GM23338 (cell line): ENCODE results near the gene MAPK8IP3. TPM values are rescaled to one million over a fixed set of nuclear protein-coding genes. Genes with fewer than 3 reads are reported as not detected.

Experiments used
- ATAC-seq: fragments of 200-7000 bp; cut with Tn5 transposase; 3 replicates; pipeline ENCODE4 v1.9.1; 2020
- DNase-seq: peaks from one replicate; pipeline ENCODE4 v3.0.0-alpha.2; 2015; ENCODE audit warnings: low spot score
- H2AFZ ChIP-seq: fragments of 200-600 bp; sonication (generic); 2 replicates; pipeline ENCODE4 v1.8.0; 2016; ENCODE audit warnings: antibody characterized with exemption, mild to moderate bottlenecking, moderate library complexity
- H3F3A ChIP-seq: fragments of 200-600 bp; sonication (generic); replicated peaks from 2 replicates; pipeline ENCODE4 v1.8.0; 2017; ENCODE audit warnings: antibody characterized with exemption, mixed run types, low read depth
- H3K27ac ChIP-seq: fragments of 200-600 bp; sonication (generic); 2 replicates; pipeline ENCODE4 v1.6.1; 2016; ENCODE audit warnings: low read depth
- H3K27me3 ChIP-seq: fragments of 200-600 bp; sonication (generic); 2 replicates; pipeline ENCODE4 v1.8.0; 2016; ENCODE audit warnings: mild to moderate bottlenecking, mixed run types, moderate library complexity; ENCODE audit not compliant: insufficient read depth
- H3K36me3 ChIP-seq: fragments of 200-600 bp; sonication (generic); 2 replicates; pipeline ENCODE4 v1.8.0; 2016; ENCODE audit warnings: mild to moderate bottlenecking; ENCODE audit not compliant: insufficient read depth
- H3K4me1 ChIP-seq: fragments of 200-600 bp; sonication (generic); 2 replicates; pipeline ENCODE4 v1.8.0; 2016; ENCODE audit warnings: mild to moderate bottlenecking, moderate library complexity; ENCODE audit not compliant: insufficient read depth
- H3K4me2 ChIP-seq: fragments of 200-600 bp; sonication (generic); 2 replicates; pipeline ENCODE4 v1.7.1; 2017; ENCODE audit warnings: mixed run types
- H3K4me3 ChIP-seq: fragments of 200-600 bp; sonication (generic); 2 replicates; pipeline ENCODE4 v1.6.1; 2016; ENCODE audit warnings: mixed run types
- H3K79me2 ChIP-seq: fragments of 200-600 bp; sonication (generic); replicated peaks from 2 replicates; pipeline ENCODE4 v1.8.0; 2017; ENCODE audit warnings: mild to moderate bottlenecking; ENCODE audit not compliant: insufficient read depth
- H3K9me2 ChIP-seq: fragments of 200-600 bp; sonication (generic); 2 replicates; pipeline ENCODE4 v1.8.0; 2017; ENCODE audit not compliant: insufficient read depth
- H4K20me1 ChIP-seq: fragments of 200-600 bp; sonication (generic); replicated peaks from 2 replicates; pipeline ENCODE4 v1.8.0; 2017; ENCODE audit warnings: mild to moderate bottlenecking; ENCODE audit not compliant: insufficient read depth
- H3K27ac Mint-ChIP-seq: 2 replicates; pipeline ENCODE4 v1.8.0; 2020; ENCODE audit warnings: inconsistent platforms, mild to moderate bottlenecking, moderate library complexity, mixed read lengths
- H3K27me3 Mint-ChIP-seq: 3 replicates; pipeline ENCODE4 v1.8.0; 2022; ENCODE audit warnings: low read depth, mild to moderate bottlenecking, moderate library complexity, mixed read lengths, inconsistent platforms; ENCODE audit not compliant: insufficient read depth, poor library complexity
- H3K36me3 Mint-ChIP-seq: 3 replicates; pipeline ENCODE4 v1.8.0; 2021; ENCODE audit warnings: low read depth, mild to moderate bottlenecking, inconsistent platforms, moderate library complexity, mixed read lengths
- H3K4me1 Mint-ChIP-seq: 3 replicates; pipeline ENCODE4 v1.8.0; 2020; ENCODE audit warnings: mild to moderate bottlenecking, inconsistent platforms, mixed read lengths
- H3K4me3 Mint-ChIP-seq: 3 replicates; pipeline ENCODE4 v1.8.0; 2021; ENCODE audit warnings: moderate library complexity, mild to moderate bottlenecking, inconsistent platforms, mixed read lengths
- H3K9me3 Mint-ChIP-seq: 3 replicates; pipeline ENCODE4 v1.8.0; 2020; ENCODE audit warnings: moderate library complexity, mild to moderate bottlenecking, inconsistent platforms, mixed read lengths
- CREB1 ChIP-seq: fragments of 250-450 bp; sonication (Bioruptor Pico); IDR thresholded peaks from 2 replicates; pipeline ENCODE4 v1.5.0; 2020; ENCODE audit warnings: low read depth, mild to moderate bottlenecking, moderate library complexity
- EZH2 ChIP-seq: fragments of 200-600 bp; sonication (generic); IDR thresholded peaks from one replicate; pipeline ENCODE4 v1.8.0; 2017; ENCODE audit warnings: antibody characterized with exemption, mild to moderate bottlenecking, low read depth; ENCODE audit not compliant: unreplicated experiment
- EZH2phosphoT487 ChIP-seq: fragments of 200-600 bp; sonication (generic); IDR thresholded peaks from one replicate; pipeline ENCODE4 v1.8.1; 2018; ENCODE audit warnings: antibody characterized with exemption; ENCODE audit not compliant: unreplicated experiment
- JUNB ChIP-seq: IDR thresholded peaks from one replicate; pipeline ENCODE4 v1.6.1; 2016; ENCODE audit warnings: antibody characterized with exemption; ENCODE audit not compliant: unreplicated experiment
- NANOG ChIP-seq: IDR thresholded peaks from 2 replicates; pipeline ENCODE4 v1.6.1; 2016; ENCODE audit warnings: antibody characterized with exemption, borderline replicate concordance
- POLR2AphosphoS5 ChIP-seq: IDR thresholded peaks from 2 replicates; pipeline ENCODE4 v1.6.1; 2016; ENCODE audit warnings: antibody characterized with exemption, low read depth
- ZNF114 ChIP-seq: fragments of 250-450 bp; sonication (Bioruptor Pico); IDR thresholded peaks from 2 replicates; pipeline ENCODE4 v1.5.0; 2020; ENCODE audit warnings: mild to moderate bottlenecking, moderate library complexity
- polyA plus RNA-seq: library from polyadenylated mRNA; unstranded; fragments of >200 nt; fragmentation: Nextera tagmentation; extraction: Ambion mirVana; gene quantifications from 2 replicates; pipeline ENCODE4 v1.2.1, GENCODE V29; 2016
- total RNA-seq: library from RNA; depleted of rRNA; stranded (reverse); fragments of >200 nt; shearing (Covaris generic); gene quantifications from 2 replicates; pipeline ENCODE4 v1.2.3, GENCODE V29; 2014
- TF ChIP-seq, protein P1 (sequence below): IDR thresholded peaks from 2 replicates; pipeline ENCODE4 v1.6.1; 2016; ENCODE audit warnings: antibody characterized with exemption
- TF ChIP-seq, protein P2 (sequence below), 2 experiments: fragments of 200-600 bp in 1 of 2; sonication (generic) in 1 of 2; conservative IDR thresholded peaks; 2 replicates each; pipeline versions ENCODE4 v1.5.1 to v1.6.1; 2016 to 2017; ENCODE audit warnings: antibody characterized with exemption in 2 of 2, low read depth in 2 of 2, mild to moderate bottlenecking in 2 of 2, moderate library complexity in 1 of 2

MAPK8IP3 gene
- total and polyA plus RNA-seq, 2 experiments from 2014 or later = 11.3 to 58.4 TPM

DNA sequence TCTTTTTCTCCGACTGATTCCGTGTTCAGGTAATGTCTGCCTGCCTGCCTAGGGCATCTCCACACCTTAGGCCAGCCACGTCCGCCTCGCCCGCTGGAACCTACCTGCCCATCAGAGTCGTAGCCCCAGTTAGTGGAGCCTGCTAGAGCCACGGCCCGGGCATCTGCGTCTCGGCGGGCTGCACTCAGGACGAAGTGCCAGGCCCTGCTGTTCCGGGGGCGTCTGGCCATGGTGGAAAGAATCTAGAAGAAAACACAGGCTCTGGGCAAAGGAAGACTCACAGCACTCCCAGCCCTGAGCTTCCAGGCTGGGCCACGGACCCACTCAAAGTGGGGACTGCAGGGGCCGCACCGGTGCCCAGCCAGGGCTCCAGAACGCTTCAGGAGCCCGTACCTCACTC is 75.3 kb downstream of the MAPK8IP3 start:
- H3K4me3 Mint-ChIP-seq = peak overlapping the region; percentile 86
- Histone ChIP-seq H3K9me2 (no peaks in the 10 kb centered on the region), H3K4me2 (peak overlapping the region; percentile 95), H3K36me3 (no peaks in the 10 kb centered on the region), H2AFZ (no peak overlapping the region), H3K79me2 (peaks cover 32% of the 10 kb centered on the region), H4K20me1 (peaks cover 27% of the 10 kb centered on the region), H3K4me3 (peak overlapping the region; percentile 98), H3K27me3 (no peaks in the 10 kb centered on the region), H3K4me1 (peaks cover 4% of the 10 kb centered on the region; the same call in 1 of the 2 replicates), H3F3A (0 out of 2 replicates have a peak, but pooled peaks cover 3% of the 10 kb centered on the region), H3K27ac (no peak overlapping the region)
- H3K27ac Mint-ChIP-seq = peak overlapping the region; percentile 92; the same call in 1 of the 2 replicates
- H3K36me3 Mint-ChIP-seq = peaks cover 16% of the 10 kb centered on the region; the same call in 2 of the 3 replicates
- no peak for DNase-seq
- H3K4me1 Mint-ChIP-seq = peaks cover 5% of the 10 kb centered on the region
- peak; percentile 1; the same call in 1 of the 2 replicates for TF ChIP-seq POLR2AphosphoS5
- TF ChIP-seq CREB1 (CRISPR knock-in tag) = no peak
- no peak for ATAC-seq
- H3K27me3 Mint-ChIP-seq = peaks cover 37% of the 10 kb centered on the region
- peaks cover 7% of the 10 kb centered on the region; the same call in 1 of the 3 replicates for H3K9me3 Mint-ChIP-seq

DNA sequence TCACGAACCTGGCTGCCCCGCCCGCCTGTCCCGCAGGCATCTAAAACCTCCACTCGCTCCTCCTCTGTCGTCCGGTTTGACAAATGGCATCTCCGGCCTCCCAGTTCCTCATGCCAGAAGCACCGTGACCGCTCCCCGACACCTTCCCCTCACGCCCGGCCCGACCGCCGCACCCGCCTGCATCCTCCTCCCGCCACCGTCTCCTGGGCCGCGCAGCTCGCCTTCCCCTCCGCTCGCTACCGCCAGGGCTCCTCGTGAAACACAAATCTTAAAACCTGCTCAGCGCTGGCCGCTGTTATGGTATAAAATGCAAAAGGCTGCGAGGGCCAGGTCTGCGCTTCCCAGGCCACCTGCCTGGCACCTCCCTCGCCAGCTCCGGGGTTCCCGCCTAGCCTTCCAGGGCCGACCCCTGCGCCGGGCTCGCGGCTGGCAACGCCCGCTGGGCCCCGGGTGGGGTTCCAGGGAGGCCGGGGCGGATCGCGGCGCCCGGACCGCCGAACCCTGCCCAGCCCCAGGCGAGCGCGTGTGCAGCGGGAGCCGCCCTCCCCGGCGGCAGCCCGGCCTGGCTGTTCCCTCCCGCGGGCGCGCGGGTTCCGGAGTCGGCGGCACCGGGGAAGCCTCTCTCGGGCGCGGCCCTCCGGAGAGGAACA is 75.9 kb downstream of the MAPK8IP3 start:
- DNase-seq = peak; percentile 63
- peaks cover 5% of the 10 kb centered on the region for H3K4me1 Mint-ChIP-seq
- peaks cover 7% of the 10 kb centered on the region; the same call in 1 of the 3 replicates for H3K9me3 Mint-ChIP-seq
- H3K36me3 ChIP-seq = no peaks in the 10 kb centered on the region
- peaks cover 37% of the 10 kb centered on the region for H3K27me3 Mint-ChIP-seq
- peak overlapping the region; percentile 98 for H3K4me3 ChIP-seq
- H3K27ac Mint-ChIP-seq = peak overlapping the region; percentile 92
- H3K9me2 ChIP-seq = no peaks in the 10 kb centered on the region
- H3F3A ChIP-seq = 0 out of 2 replicates have a peak, but pooled peaks cover 3% of the 10 kb centered on the region
- H3K4me1 ChIP-seq = peaks cover 4% of the 10 kb centered on the region; the same call in 1 of the 2 replicates
- no peak for TF ChIP-seq EZH2
- TF ChIP-seq CREB1 (CRISPR knock-in tag) = no peak
- TF ChIP-seq, protein P1, sequence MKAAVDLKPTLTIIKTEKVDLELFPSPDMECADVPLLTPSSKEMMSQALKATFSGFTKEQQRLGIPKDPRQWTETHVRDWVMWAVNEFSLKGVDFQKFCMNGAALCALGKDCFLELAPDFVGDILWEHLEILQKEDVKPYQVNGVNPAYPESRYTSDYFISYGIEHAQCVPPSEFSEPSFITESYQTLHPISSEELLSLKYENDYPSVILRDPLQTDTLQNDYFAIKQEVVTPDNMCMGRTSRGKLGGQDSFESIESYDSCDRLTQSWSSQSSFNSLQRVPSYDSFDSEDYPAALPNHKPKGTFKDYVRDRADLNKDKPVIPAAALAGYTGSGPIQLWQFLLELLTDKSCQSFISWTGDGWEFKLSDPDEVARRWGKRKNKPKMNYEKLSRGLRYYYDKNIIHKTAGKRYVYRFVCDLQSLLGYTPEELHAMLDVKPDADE = no peak
- no peak for TF ChIP-seq EZH2phosphoT487
- no peak for TF ChIP-seq NANOG
- TF ChIP-seq ZNF114 (CRISPR knock-in tag) = no peak
- TF ChIP-seq, protein P2, sequence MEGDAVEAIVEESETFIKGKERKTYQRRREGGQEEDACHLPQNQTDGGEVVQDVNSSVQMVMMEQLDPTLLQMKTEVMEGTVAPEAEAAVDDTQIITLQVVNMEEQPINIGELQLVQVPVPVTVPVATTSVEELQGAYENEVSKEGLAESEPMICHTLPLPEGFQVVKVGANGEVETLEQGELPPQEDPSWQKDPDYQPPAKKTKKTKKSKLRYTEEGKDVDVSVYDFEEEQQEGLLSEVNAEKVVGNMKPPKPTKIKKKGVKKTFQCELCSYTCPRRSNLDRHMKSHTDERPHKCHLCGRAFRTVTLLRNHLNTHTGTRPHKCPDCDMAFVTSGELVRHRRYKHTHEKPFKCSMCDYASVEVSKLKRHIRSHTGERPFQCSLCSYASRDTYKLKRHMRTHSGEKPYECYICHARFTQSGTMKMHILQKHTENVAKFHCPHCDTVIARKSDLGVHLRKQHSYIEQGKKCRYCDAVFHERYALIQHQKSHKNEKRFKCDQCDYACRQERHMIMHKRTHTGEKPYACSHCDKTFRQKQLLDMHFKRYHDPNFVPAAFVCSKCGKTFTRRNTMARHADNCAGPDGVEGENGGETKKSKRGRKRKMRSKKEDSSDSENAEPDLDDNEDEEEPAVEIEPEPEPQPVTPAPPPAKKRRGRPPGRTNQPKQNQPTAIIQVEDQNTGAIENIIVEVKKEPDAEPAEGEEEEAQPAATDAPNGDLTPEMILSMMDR (conservative IDR thresholded peaks at IDR 0.05; ENCODE audit: low read depth in 2 of 2) = no peak
- no peak for TF ChIP-seq JUNB
- TF ChIP-seq POLR2AphosphoS5 = no peak
- H3K4me2 ChIP-seq = peak overlapping the region; percentile 95
- no peak overlapping the region for H2AFZ ChIP-seq
- peak overlapping the region; percentile 90 for H3K4me3 Mint-ChIP-seq
- H3K27me3 ChIP-seq = no peaks in the 10 kb centered on the region
- H3K79me2 ChIP-seq = peaks cover 35% of the 10 kb centered on the region
- no peak overlapping the region for H3K27ac ChIP-seq
- ATAC-seq = no peak; the same call in 1 of the 3 replicates
- peaks cover 12% of the 10 kb centered on the region; the same call in 2 of the 3 replicates for H3K36me3 Mint-ChIP-seq
- H4K20me1 ChIP-seq = peaks cover 27% of the 10 kb centered on the region
